WI38 (cell line): ENCODE measurements around the gene PLA2G1B.

Experiments used
- H3K4me3 ChIP-seq: 2 replicates; pipeline ENCODE4 v1.5.1; 2011; ENCODE audit warnings: low read depth, mild to moderate bottlenecking, control low read depth, low read length
- CTCF ChIP-seq: IDR thresholded peaks from 2 replicates; pipeline ENCODE4 v1.5.1; 2012; ENCODE audit warnings: low read depth, mild to moderate bottlenecking, control low read depth, low read length

PLA2G1B gene

GRCh38 chr12:120331390-120331789, 3.8 kb upstream of the PLA2G1B start:
- TF ChIP-seq CTCF = no peak
- H3K4me3 ChIP-seq = no peak overlapping the region

GRCh38 chr12:120328228-120328627, 649 bp upstream of the PLA2G1B start:
- no peak for TF ChIP-seq CTCF
- H3K4me3 ChIP-seq = no peak overlapping the region

- H3K4me3 ChIP-seq = no peak overlapping the region
- no peak for TF ChIP-seq CTCF
Observed at GRCh38 chr12:120324841-120325417, 2.6 kb downstream of the PLA2G1B start.

GRCh38 chr12:120323772-120324171, 3.8 kb downstream of the PLA2G1B start:
- H3K4me3 ChIP-seq = no peak overlapping the region
- TF ChIP-seq CTCF = no peak

- H3K4me3 ChIP-seq = no peak overlapping the region
Observed at GRCh38 chr12:120321382-120322202, 6.0 kb downstream of the PLA2G1B start.

GRCh38 chr12:120317224-120318105, 10.1 kb downstream of the PLA2G1B start:
- H3K4me3 ChIP-seq = peak overlapping the region; percentile 67
- peak; percentile 49; the same call in 1 of the 2 replicates for TF ChIP-seq CTCF

More at GRCh38 chr12:120321382-120322202, 6.0 kb downstream of the PLA2G1B start:
- TF ChIP-seq CTCF = no peak
